Hypothalamus (tissue), 51 donors: ENCODE measurements around the gene ACOT9.
"Not testable (repeated sequence)": the region's sequence is repeated elsewhere in the genome, so short reads cannot be mapped to it uniquely, and the experiment has no call there.

Source experiments
- DNase-seq, 51 donors: peaks; one replicate each; lab custom pipeline; 2025; lab: John Stamatoyannopoulos, UW

ACOT9 gene, protein sequence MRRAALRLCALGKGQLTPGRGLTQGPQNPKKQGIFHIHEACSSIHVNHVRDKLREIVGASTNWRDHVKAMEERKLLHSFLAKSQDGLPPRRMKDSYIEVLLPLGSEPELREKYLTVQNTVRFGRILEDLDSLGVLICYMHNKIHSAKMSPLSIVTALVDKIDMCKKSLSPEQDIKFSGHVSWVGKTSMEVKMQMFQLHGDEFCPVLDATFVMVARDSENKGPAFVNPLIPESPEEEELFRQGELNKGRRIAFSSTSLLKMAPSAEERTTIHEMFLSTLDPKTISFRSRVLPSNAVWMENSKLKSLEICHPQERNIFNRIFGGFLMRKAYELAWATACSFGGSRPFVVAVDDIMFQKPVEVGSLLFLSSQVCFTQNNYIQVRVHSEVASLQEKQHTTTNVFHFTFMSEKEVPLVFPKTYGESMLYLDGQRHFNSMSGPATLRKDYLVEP

GRCh38 chrX:23742697-23743622 is at the start of gene ACOT9:
Gene ACOT9 (minus strand): TSS chrX:23743276. CDS start chrX:23743144, 132 bp downstream.
- peak; percentile 6 to 82 (median 49) for DNase-seq

DNA sequence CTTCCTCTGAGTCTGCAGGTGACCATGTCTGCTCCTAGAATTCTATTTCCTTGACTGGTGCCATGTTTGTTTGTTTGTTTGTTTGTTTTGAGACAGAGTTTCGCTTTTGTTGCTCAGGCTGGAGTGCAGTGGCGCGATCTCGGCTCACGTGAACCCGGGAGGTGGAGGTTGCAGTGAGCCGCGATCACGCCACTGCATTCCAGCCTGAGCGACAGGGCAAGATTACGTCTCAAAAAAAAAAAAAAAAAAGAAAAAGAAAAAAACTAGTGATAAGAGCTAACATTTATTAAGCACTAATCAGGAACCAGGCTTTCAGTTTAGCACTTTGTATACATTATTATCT is 47.0 kb upstream of the ACOT9 start:
- DNase-seq = no peak

GRCh38 chrX:23789386-23790154 is 46.5 kb upstream of the ACOT9 start:
- peak in 1 of 51 donors; percentile 2 for DNase-seq

GRCh38 chrX:23788946-23789345 is 45.9 kb upstream of the ACOT9 start:
- DNase-seq = no peak

DNA sequence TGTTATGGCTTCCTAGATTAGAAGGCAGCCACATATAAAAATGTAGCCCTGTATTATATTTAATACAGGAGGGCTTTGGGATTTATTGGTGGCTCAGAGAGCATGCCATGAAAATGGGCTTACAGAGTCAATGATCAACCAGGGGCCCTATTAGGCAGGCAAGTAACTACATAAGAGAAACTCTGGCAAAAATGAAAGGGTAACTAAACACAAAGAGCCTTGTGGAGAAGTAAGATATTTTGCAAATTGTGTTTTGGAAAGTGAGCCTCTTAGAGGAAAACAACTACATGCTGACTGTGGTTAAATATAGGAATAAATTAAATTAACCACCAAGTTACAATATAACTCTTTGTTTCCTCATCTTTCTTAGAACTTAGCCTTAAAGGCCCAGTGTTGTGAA is 45.4 kb upstream of the ACOT9 start:
- no peak for DNase-seq

DNA sequence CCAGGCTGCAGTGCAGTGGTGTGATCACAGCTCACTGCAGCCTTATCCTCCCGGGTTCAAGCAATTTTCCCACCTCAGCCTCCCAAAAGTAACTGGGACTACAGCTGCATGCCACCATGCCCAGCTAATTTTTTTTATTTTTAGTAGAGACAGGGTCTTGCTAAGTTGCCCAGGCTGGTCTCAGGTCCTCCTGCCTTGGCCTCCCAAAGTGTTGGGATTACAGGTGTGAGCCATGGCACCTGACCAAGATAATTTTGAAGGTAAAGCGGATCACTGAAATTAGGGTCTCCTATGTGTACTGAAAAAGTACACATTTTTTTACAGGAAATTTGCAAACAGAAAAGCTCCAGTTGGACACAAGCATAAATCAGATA is 44.7 kb upstream of the ACOT9 start:
- DNase-seq = no peak

- no peak for DNase-seq
Measured at GRCh38 chrX:23786268-23786815, 43.3 kb upstream of the ACOT9 start.

DNA sequence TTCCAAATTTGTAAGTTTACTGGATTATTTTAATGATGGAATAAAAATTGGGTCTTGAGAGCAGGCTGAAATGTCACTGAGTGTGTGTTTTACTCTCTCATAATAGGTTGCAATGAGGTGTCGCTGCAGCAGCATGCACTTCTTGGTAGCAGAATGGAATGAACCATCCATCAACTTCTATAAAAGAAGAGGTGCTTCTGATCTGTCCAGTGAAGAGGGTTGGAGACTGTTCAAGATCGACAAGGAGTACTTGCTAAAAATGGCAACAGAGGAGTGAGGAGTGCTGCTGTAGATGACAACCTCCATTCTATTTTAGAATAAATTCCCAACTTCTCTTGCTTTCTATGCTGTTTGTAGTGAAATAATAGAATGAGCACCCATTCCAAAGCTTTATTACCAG is 42.5 kb upstream of the ACOT9 start:
- no peak for DNase-seq

DNA sequence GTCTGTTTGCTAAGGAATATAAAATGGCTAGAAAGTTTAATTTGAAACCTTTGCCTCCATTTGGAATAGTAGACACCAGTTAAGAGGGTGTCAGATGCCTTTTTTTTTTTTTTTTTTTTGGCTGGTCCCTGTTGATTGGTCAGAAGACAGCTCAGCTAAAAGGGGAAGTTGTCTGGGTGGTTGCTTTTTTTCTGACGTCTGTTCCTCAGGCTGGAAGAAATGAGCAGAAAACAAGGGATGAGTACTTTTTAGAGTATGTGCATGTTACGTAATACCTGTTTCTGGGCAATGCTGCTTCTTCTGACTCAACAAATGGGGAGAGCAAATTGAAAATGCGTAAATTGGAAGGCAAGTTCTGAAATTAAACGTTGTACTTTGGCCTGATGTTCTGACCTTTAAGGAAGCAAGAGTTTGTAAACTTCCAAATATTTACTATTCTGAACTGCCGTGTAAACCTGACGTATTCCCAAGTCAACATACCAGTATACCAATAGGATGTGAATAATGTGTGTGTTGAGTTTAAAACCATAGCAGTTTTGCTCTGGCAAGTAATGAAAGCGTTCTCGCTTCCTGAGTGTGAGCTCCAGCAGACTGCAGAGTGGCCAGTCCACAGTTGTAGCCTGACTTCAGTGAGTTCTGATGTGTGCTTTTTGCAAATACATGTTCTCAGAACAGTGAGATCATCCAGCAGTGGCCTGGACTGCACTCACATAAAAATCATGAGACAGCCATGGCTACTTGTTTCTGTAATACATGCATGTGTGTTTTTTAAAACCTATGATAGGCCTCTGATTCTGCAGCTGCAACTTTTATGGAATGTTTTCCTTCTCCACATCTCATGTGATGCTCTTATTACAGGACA is 41.6 kb upstream of the ACOT9 start:
- peak in 1 of 51 donors; percentile 1 for DNase-seq

DNA sequence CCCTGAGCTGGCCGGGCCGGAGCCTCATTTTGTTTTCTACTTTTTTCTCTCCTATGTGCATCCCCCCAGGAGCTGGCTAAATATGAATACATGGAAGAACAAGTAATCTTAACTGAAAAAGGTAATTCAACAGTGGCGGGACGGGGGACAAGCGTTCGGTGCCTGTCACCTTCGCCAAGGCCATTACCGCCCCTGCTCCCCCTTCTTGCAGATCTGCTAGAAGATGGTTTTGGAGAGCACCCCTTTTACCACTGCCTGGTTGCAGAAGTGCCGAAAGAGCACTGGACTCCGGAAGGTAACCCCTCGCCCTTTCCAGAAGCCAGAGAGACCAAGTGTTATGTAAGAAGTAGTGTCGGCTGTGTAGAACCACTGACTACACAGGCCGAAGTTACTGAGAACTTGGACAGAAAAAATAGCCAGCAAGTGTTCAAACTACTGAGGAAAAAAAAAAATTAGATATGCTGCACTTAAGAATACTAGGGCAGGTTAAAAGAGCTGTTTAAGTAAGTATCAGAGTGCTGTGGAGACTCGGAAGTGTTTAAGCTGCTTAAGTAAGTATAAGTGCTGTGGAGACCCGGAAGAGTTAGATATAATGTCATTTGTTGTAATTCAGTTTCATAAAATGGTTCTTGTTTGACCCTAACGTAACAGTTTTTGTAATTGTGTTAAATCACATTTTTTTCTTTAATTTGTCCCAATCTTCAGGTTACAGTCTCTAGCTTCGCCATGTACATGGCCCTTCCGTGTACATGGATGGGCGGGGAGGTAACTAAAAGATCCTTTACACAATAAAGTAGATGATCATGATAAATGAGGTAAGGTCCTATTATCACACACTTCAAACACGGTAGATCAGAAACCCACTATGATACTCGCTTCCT is 40.8 kb upstream of the ACOT9 start:
- DNase-seq = peak in 6 of 51 donors; percentile 3 to 25 (median 14)

DNA sequence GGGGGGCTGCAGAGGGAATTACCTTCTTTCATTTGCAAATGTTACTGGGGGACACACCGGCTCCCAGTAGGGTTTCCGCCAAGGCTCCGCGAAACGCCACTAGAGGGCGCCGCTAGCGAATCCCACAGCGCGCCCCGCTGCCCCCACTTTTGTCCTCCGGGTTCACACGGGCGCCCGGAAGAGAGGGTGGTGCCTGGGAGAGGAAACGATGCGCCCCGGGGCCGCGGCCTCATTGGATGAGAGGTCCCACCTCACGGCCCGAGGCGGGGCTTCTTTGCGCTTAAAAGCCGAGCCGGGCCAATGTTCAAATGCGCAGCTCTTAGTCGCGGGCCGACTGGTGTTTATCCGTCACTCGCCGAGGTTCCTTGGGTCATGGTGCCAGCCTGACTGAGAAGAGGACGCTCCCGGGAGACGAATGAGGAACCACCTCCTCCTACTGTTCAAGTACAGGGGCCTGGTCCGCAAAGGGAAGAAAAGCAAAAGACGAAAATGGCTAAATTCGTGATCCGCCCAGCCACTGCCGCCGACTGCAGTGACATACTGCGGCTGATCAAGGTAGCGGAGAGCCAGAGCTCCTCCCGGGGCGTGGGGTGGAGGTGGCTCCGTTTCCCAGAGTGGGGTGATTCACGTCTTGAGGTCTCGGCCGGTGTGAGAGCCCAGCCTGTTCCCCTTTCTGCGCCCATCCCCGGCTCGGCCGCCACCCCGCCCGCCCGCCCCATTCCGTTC is 40.0 kb upstream of the ACOT9 start, which contains the start of gene SAT1:
TSS of gene SAT1 (plus strand) at position 311 of the 726 bp plus-strand sequence. CDS start at position 490, 179 bp downstream.
- peak; percentile 25 to 95 (median 87) for DNase-seq

- DNase-seq = no peak
Measured at GRCh38 chrX:23782455-23782854, 39.4 kb upstream of the ACOT9 start.

- no peak for DNase-seq
Measured at GRCh38 chrX:23779025-23779424, 35.9 kb upstream of the ACOT9 start.

DNA sequence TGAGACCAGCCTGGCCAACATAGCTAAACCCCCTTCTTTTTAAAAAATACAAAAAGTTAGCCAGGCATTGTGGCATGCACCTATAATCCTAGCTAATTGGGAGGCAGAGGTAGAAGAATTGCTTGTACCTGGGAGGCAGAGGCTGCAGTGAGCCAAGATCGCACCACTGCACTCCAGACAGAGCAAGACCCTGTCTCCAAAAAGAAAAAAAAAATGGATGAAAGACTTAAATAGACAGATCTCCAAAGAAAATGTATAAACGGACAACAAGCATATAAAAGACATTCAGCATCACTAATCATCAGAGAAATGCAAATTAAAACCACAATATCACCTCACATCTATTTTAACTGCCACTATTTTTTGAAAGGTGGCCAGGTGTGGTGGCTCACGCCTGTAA is 33.3 kb upstream of the ACOT9 start:
- DNase-seq = no peak

- no peak for DNase-seq
Measured at GRCh38 chrX:23773601-23774175, 30.6 kb upstream of the ACOT9 start.

DNA sequence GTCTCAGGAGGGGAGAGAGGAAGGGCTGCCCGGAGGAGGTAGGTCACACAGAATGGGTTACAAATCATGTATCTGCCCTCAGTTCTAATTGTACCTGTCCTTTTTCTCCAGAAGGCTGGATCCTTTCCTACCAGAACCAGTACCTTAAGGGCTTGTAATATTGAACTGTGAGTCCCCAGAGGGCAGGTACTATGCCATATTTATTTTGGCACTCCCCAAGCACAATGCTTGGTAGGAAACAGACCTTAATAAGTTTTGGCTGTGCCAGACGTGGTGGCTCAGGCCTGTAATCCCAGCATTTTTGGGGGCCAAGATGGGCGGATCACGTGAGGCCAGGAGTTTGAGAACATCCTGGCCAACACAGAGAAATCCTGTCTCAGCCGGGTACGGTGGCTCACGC is 28.0 kb upstream of the ACOT9 start:
- DNase-seq = not testable (repeated sequence)

- DNase-seq = no peak
Measured at GRCh38 chrX:23770142-23770541, 27.1 kb upstream of the ACOT9 start.
